ENCODE data around the gene URAD. TPM values are rescaled to one million over a fixed set of nuclear protein-coding genes. Genes with fewer than 3 reads are reported as not detected.

URAD gene
- total RNA-seq, 4 donors from 2014 or later, result not detected

DNA sequence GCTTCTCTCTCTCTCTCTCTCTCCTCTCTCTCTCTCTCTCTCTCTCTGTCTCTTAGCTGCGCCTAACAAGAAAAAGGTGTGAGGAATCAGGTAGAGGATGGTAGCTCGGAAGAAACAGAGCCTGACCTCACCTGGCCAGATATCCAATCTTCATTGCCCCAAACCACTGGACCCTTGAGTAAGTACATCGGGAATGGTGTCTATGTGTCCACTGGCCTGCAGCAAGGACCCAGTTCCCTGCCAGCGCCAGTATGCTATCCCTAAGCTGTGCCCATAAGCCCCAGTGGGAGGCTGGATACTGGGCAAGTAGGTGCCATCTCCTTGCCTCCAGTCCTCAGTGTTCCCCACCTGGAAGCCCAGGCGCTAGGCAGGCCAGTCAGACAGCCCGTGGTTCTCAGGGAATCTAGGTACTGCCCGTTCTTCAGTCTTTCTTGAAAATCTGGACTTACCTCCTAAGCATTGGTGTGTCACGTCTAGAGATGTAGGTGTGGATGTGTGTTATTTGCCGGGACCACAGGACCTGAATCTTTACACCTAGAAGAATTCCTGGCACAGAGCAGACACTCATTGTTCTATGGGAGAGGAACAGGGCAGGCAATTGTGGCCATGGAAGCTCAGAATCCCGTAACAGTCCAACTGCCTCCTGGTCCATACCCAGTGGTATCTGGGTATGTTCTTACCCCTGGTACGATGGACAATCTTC lies 7.3 kb downstream of the URAD start:
- TF ChIP-seq POLR2AphosphoS5 (IDR thresholded peaks at IDR 0.05) (no peak), EP300 (IDR thresholded peaks at IDR 0.05) (no peak), POLR2A (IDR thresholded peaks at IDR 0.05; ENCODE audit: low read depth) (no peak)
- TF ChIP-seq, protein P1, sequence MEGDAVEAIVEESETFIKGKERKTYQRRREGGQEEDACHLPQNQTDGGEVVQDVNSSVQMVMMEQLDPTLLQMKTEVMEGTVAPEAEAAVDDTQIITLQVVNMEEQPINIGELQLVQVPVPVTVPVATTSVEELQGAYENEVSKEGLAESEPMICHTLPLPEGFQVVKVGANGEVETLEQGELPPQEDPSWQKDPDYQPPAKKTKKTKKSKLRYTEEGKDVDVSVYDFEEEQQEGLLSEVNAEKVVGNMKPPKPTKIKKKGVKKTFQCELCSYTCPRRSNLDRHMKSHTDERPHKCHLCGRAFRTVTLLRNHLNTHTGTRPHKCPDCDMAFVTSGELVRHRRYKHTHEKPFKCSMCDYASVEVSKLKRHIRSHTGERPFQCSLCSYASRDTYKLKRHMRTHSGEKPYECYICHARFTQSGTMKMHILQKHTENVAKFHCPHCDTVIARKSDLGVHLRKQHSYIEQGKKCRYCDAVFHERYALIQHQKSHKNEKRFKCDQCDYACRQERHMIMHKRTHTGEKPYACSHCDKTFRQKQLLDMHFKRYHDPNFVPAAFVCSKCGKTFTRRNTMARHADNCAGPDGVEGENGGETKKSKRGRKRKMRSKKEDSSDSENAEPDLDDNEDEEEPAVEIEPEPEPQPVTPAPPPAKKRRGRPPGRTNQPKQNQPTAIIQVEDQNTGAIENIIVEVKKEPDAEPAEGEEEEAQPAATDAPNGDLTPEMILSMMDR (IDR thresholded peaks at IDR 0.05), result no peak
- Histone ChIP-seq H3K9me3 (no peaks in the 10 kb centered on the region), H3K4me3 (no peak overlapping the region), H3K4me1 (peaks cover 6 to 37% (median 32%) of the 10 kb centered on the region in 4 donors), H3K36me3 (no peaks in the 10 kb centered on the region), H3K27ac (replicated peaks in 1 of 4) (no peak overlapping the region), H3K27me3 (peaks cover 0 to 96% (median 57%) of the 10 kb centered on the region in 4 donors)
- intact Hi-C loops (cut with DNase I), result loop anchor here (5.0 to 10.0 kb wide), 2 partner anchors 446 to 619 kb away; no protein-coding TSS in a partner anchor
- WGBS, result 37% methylated on average over 9 of the region's 11 CpGs
- no peak for DNase-seq (ENCODE audit: extremely low spot score)

DNA sequence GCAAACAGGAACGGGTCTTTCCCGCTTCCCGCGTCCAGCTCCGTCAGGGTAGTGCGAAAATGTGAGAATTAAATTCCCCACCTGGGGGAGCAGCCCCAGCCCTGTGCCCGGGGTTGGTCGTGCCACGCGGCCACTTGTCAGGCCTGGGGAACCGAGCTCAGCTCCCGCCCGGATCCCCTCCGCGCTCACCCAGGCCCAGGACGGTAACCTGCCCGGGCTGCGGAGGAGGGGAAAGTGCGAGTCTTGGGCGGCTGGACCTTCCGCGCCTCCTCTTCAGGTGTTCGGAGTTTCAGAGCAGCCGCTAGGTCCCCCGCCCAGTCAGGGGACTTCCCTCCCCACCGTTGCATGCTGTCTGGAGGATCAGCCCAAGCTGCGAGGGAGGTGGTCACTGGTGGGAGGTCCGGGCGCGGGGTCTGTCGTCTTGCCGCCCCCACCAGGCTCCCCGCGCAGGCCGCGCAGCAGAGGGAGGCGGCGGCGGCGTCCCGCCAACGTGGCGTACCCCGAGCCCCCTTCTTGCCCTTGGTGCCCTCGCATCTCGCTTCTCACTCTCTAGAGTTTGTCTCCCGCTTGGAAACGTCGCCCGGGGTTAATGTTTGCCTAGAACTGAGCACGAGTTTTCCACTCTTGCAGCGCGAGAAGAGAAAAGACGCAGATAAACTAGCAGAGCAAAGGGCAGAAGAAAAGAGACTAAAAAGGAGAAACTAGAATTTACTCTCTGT lies 8.1 kb downstream of the URAD start:
- Histone ChIP-seq H3K4me3 (peak overlapping the region in 1 of 4 donors; percentile 22), H3K27me3 (peaks cover 0 to 97% (median 65%) of the 10 kb centered on the region in 4 donors), H3K27ac (replicated peaks in 1 of 4) (no peak overlapping the region), H3K4me1 (peaks cover 9 to 44% (median 37%) of the 10 kb centered on the region in 4 donors), H3K36me3 (no peaks in the 10 kb centered on the region), H3K9me3 (no peaks in the 10 kb centered on the region)
- no peak for DNase-seq (ENCODE audit: extremely low spot score)
- WGBS, result 6% methylated on average over 8 of the region's 54 CpGs
- TF ChIP-seq, protein P1 (IDR thresholded peaks at IDR 0.05), result no peak
- TF ChIP-seq POLR2A (IDR thresholded peaks at IDR 0.05; ENCODE audit: low read depth), result no peak
- no peak for TF ChIP-seq EP300 (IDR thresholded peaks at IDR 0.05)
- TF ChIP-seq POLR2AphosphoS5 (IDR thresholded peaks at IDR 0.05), result no peak
- intact Hi-C loops (cut with DNase I), result loop anchor here (5.0 to 10.0 kb wide), 2 partner anchors 446 to 618 kb away; no protein-coding TSS in a partner anchor

DNA sequence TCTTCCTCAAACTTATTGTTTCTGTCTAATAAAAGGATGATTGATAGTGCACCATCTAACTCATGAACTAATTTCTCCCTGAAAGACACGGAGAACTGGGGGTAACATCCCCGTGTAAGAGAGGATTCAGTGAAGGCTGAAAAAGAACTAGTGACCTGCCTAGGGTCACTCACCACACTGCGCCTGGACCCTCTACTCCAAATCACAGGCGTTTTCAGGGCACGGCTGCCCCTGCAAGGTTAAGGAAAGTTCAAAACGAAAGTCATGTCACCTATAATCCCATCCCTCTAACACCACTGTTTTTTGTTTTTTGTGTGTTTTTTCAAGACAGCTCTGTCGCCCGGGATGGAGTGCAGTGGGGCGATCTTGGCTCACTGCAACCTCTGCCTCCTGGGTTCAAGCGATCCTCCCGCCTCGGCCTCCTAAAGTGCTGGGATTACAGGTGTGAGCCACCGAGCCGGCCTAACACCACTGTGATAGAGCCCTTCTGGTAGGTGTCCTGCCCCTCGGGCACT lies 8.7 kb downstream of the URAD start:
- H3K9me3 ChIP-seq, result no peaks in the 10 kb centered on the region
- H3K27me3 ChIP-seq, result peaks cover 0 to 98% (median 68%) of the 10 kb centered on the region in 4 donors
- DNase-seq (ENCODE audit: extremely low spot score), result no peak
- H3K4me1 ChIP-seq, result peaks cover 9 to 44% (median 39%) of the 10 kb centered on the region in 4 donors
- 9% methylated on average over 14 of the region's 15 CpGs for WGBS
- no peaks in the 10 kb centered on the region for H3K36me3 ChIP-seq
- H3K4me3 ChIP-seq, result peak overlapping the region in 1 of 4 donors; percentile 22
- intact Hi-C loops (cut with DNase I), result loop anchor here (5.0 to 10.0 kb wide), 2 partner anchors 445 to 618 kb away; no protein-coding TSS in a partner anchor
- H3K27ac ChIP-seq (replicated peaks in 1 of 4), result no peak overlapping the region
- TF ChIP-seq, protein P1 (IDR thresholded peaks at IDR 0.05), result no peak

DNA sequence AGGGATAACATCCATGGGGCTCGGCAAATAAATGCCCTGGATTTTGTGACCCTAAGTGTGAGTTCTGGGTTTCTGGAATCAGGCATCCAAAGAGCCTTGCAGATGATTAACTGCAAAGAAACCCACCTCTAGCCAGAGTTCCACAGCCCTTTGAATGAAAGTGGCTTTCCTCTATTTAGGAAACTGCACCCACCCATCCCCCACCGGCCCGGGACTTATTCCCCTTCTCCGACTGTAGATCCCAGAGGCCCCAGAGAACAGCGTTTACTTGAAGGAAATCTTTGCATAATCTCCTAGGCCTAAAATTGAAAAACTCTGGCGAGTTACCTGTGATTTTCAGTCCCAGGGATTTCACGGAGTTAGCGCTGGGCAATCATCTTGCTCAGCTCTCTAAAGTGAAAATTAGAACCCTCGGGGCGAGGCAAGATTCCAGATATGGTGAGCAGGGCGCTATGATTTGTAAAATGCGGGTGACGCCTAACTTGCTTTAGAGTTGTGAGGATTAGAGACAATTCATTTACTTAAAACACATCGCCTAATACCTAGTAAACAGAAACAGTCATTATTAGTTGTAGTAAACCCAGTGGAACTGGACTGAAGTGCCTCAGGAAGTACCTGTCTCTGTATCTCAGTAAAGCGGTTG lies 9.4 kb downstream of the URAD start:
- Histone ChIP-seq H3K4me3 (no peak overlapping the region), H3K27me3 (peaks cover 0 to 100% (median 69%) of the 10 kb centered on the region in 4 donors), H3K9me3 (no peaks in the 10 kb centered on the region), H3K36me3 (no peaks in the 10 kb centered on the region), H3K4me1 (peaks cover 9 to 44% (median 39%) of the 10 kb centered on the region in 4 donors), H3K27ac (replicated peaks in 1 of 4) (no peak overlapping the region)
- WGBS, result 6% methylated on average over 15 of the region's 15 CpGs
- TF ChIP-seq POLR2AphosphoS5 (IDR thresholded peaks at IDR 0.05) (no peak), EP300 (IDR thresholded peaks at IDR 0.05) (no peak), POLR2A (IDR thresholded peaks at IDR 0.05; ENCODE audit: low read depth) (no peak)
- TF ChIP-seq, protein P1 (IDR thresholded peaks at IDR 0.05), result no peak
- intact Hi-C loops (cut with DNase I), result no loop called here
- DNase-seq (ENCODE audit: extremely low spot score), result no peak
